NK-92 (cell line): ENCODE data around the gene CLEC4D.
"Not testable (repeated sequence)": the region's sequence is repeated elsewhere in the genome, so short reads cannot be mapped to it uniquely, and the experiment has no call there.

ENCODE experiments used
- DNase-seq: peaks from one replicate; lab custom pipeline; 2025; ENCODE audit not compliant: unreplicated experiment; lab: John Stamatoyannopoulos, UW

CLEC4D gene

GRCh38 chr12:8527250-8528130, 14.2 kb downstream of the CLEC4D start:
- no peak for DNase-seq

DNA sequence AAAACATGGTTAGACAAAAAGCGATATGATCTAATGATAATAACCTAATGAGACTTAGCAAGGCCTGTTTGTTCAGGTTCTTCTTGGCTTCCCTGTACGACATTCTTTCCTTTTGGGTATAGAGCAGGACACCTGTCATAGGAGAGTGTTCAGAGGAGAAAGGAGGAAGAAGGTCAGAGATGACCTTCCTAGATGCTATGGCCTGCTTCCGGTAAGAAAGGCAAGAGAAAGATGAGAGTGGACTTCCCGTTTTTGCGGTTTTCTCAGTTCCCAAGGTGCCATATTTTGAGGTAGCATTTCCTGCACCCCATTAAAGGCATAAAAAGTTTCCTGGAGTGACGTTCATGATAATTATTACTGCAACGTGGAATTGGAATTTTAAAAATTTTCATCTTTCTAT, 18.7 kb downstream of the CLEC4D start:
- no peak for DNase-seq

DNA sequence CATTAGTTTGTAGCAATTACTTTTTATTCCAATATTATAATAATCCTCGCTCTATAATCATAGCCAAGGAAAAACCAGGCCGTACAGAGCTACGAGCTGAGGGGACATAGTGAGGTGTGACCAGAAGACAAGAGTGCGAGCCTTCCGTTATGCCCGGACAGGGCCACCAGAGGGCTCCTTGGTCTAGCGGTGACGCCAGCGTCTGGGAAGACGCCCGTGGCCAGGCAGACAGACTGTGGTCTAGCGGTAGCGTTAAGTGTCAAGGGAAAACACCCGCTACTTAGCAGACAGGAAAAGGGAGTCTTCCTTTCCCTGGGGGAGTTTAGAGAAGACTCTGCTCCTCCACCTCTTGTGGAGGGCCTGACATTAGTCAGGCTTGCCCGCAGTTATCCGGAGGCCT, 24.5 kb downstream of the CLEC4D start:
- not testable (repeated sequence) for DNase-seq

- not testable (repeated sequence) for DNase-seq
These were observed 27.5 kb downstream of the CLEC4D start, which contains the start of gene CLEC4E for GRCh38 chr12:8540831-8541230. TSS of gene CLEC4E (minus strand) at chr12:8540905. CDS start at chr12:8540797, 108 bp downstream.

DNA sequence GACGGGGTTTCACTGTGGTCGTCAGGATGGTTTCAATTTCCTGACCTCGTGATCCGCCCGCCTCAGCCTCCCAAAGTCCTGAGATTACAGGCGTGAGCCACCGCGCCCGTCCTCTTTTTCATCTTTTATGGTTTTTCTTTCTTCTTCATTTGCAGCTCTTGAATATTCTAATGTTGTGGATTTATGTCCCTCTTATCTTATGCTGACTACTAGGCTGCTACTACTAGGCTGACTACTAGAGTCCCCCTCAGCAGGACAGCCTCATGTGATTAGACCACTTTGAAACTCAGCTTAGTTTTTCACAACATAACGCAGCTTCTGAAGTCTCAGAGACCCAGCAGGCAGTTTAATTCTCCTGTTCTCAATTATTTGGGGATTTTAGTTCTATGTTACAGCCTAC, 28.3 kb downstream of the CLEC4D start:
- DNase-seq = no peak

GRCh38 chr12:8544295-8544694, 31.0 kb downstream of the CLEC4D start:
- no peak for DNase-seq

DNA sequence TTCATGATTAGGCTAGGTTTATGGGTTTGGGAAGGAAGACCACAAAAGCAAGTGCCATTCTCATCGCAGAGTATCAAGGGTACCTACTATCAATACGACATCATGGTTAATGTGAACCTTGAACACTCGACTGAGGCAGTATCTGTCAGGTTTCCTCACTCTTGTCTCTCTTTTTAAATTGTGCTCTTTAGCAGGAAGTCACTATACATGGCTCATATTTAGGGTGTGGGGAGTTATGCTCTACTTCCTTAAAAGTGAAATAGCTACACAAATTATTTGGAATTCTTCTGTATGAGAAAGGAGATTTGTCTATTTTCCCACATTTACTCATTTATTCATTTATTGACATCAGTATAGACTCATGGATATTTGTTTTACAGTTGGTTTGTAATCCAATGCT, 33.3 kb downstream of the CLEC4D start:
- DNase-seq = no peak

GRCh38 chr12:8547645-8548044, 34.3 kb downstream of the CLEC4D start:
- DNase-seq = no peak

DNA sequence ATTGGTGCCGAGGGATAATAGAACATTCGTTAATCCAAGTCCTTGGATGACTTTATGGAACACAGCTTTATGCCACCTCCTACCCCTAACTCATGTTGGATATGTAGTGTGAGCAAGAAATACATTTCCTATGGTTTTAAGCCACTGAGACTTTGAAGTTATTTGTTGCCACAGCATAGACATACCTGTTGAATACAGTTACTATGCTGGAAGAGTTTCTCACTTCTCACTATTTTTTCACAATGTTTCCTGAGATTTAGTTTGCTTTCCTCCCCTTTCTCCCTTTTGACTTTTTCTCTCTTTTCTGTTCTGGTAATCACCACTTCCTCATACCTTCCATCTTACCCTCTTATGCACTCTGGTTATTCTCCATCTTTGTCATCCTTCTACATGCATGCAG, 34.9 kb downstream of the CLEC4D start:
- DNase-seq = no peak

GRCh38 chr12:8549381-8549780, 36.1 kb downstream of the CLEC4D start:
- no peak for DNase-seq

DNA sequence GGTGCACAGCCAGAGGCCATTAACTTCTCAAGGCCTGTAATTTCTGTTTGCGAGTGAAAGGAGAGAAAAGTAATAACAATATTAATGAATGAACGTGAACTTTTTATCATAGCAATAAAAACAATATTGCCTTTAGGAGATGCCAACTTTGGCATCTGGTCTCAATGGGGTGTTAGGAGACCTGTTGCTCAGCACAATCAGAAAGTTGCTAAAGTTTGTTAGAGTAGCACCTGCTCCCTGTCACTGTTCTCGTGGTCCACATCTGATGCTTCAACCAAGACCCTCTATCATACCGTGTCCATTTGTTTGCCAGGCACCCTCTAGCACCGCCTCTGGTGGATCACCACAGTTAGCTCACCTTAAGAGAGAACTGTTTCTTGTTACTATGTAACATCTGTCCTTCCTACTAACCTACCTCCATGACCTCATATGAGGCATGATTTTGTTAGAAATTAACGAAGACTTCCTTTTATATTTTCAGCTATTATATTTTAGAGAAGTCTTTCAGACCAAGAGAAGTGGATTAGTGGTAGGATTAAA, 39.9 kb downstream of the CLEC4D start:
- DNase-seq = no peak

GRCh38 chr12:8554451-8555195, 41.3 kb downstream of the CLEC4D start:
- DNase-seq = no peak

- DNase-seq = no peak
These were observed 43.3 kb downstream of the CLEC4D start for GRCh38 chr12:8556531-8557097.

GRCh38 chr12:8559676-8560075, 46.4 kb downstream of the CLEC4D start:
- DNase-seq = no peak

DNA sequence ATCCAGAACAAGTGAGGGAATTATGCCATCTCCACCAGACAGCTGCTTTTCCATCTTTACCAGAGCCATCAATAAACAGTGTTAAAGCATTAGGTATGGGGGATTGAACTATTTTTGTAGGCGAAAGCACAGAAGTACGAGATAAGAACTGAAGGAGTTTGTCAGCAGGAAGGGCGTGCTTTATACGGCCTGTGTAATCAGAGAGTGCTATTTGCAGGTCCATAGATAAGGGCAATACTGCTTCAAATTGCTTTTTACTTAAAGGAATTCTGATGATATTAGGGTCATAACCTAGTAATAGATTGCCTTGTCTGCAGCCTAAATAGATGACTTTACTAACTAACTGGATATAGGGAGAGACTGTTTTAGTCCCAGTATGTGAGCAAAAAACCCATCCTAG, 47.7 kb downstream of the CLEC4D start:
- DNase-seq = no peak

DNA sequence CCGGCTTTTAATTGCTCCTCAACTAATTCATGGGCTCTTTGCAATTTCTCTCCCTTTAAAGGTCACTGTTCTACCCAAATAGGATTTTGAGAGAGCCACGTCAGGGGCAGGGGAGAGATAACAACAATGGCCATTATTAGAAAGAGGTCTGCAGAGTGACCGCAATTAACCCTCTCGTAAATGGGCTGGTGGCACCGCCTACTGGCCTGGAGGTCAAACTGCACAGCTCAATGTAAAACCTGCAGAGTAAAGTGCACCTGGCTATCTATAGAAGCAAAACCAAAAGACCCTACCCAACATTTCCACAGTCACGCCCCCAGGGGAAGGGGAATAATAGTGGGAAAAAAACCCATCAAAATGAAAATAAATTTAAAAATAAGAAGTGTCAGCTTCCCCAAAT, 49.0 kb downstream of the CLEC4D start:
- DNase-seq = no peak

DNA sequence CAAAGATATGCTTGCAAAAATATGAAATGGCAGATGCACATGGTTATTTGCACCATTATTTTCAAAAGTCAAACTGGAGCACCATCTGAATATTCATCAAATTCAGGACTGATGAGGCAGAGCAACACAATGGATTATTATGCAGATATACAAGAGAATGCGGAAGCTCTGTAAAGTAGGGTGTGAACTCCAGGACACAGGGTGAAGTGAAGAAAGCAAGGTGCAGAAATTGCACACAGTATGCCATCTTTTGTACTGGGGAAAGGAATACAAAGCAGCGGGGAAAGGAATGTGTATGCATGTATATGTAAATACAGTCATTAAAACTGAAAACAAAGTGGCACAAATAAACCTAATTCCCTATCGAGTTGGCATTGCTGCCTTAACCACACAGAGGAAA, 50.1 kb downstream of the CLEC4D start:
- DNase-seq = no peak

- DNase-seq = no peak
These were observed 51.4 kb downstream of the CLEC4D start for GRCh38 chr12:8564656-8565055.

DNA sequence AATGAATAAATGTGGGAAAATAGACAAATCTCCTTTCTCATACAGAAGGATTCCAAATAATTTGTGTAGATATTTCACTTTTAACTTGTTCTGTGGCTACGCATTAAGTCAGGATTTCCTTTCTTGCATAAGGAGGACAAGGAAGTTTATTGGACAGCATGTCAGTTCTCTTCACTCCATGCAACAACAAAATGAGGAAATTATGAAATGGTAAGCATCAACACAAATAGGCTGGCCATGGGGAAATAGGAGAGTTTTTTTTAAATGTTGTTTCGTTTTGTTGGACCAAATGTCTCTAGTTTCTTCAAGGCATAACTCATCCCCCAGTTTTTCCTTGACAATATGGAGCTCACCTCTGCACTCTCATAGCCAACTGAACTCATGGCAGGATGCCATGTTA, 52.7 kb downstream of the CLEC4D start:
- not testable (repeated sequence) for DNase-seq

- no peak for DNase-seq
These were observed 53.2 kb downstream of the CLEC4D start for GRCh38 chr12:8566525-8566924.
